ENCODE data around the gene MYO3B. TPM values are rescaled to one million over a fixed set of nuclear protein-coding genes. Genes with fewer than 3 reads are reported as not detected.

MYO3B gene
- total RNA-seq, 1 experiment from 2014 or later, result 0.63 TPM

- Histone ChIP-seq H2BK12ac (ENCODE audit: insufficient read length, low read depth, low read length) (no peak overlapping the region), H3K18ac (ENCODE audit: insufficient read length, low read depth, low read length) (no peak overlapping the region), H2BK15ac (ENCODE audit: low read depth, low read length) (no peak overlapping the region), H2BK5ac (ENCODE audit: insufficient read length, low read length) (no peak overlapping the region), H3K4me2 (ENCODE audit: insufficient read depth, insufficient read length, low read length) (no peak overlapping the region), H2BK120ac (ENCODE audit: low read depth, low read length, poor library complexity, severe bottlenecking) (no peak overlapping the region), H4K20me1 (ENCODE audit: control insufficient read depth, insufficient read depth, insufficient read length) (no peaks in the 10 kb centered on the region), H3K23ac (ENCODE audit: insufficient read length, low read depth, low read length) (no peak overlapping the region), H3T11ph (ENCODE audit: low read length) (no peak overlapping the region), H2AK5ac (ENCODE audit: insufficient read length, low read length) (no peak overlapping the region), H3K14ac (ENCODE audit: insufficient read depth, low read length) (no peak overlapping the region), H3K9me3 (ENCODE audit: control insufficient read depth, low read depth, low read length) (no peaks in the 10 kb centered on the region), H3K79me1 (ENCODE audit: insufficient read depth, low read depth, low read length, poor library complexity, severe bottlenecking) (no peaks in the 10 kb centered on the region), H2AFZ (ENCODE audit: low read length) (no peak overlapping the region), H4K5ac (ENCODE audit: insufficient read length, low read depth, low read length) (no peak overlapping the region), H3K4me1 (ENCODE audit: insufficient read depth, low read length) (no peaks in the 10 kb centered on the region), H3K9ac (ENCODE audit: extremely low read depth, insufficient read length, low read length) (no peak overlapping the region), H3K27ac (ENCODE audit: insufficient read length, low read depth, low read length) (no peak overlapping the region), H4K8ac (replicated peaks; ENCODE audit: insufficient read length, low read depth, low read length) (no peak overlapping the region), H2BK20ac (ENCODE audit: low read depth, low read length, poor library complexity, severe bottlenecking) (no peak overlapping the region), H3K56ac (ENCODE audit: insufficient read length, low read depth, low read length) (no peak overlapping the region), H3K27me3 (ENCODE audit: insufficient read depth, low read length) (no peaks in the 10 kb centered on the region), H4K91ac (ENCODE audit: insufficient read length, low read depth, low read length) (no peak overlapping the region), H3K4ac (ENCODE audit: low read depth, low read length) (no peak overlapping the region), H3K23me2 (ENCODE audit: insufficient read length, low read depth, low read length, poor library complexity, severe bottlenecking) (no peaks in the 10 kb centered on the region), H3K79me2 (ENCODE audit: insufficient read depth, low read length) (no peaks in the 10 kb centered on the region; the same call in 1 of the 2 replicates)
- no peak overlapping the region for H3K27ac Mint-ChIP-seq
- whole genome bisulfite sequencing (ENCODE audit: extremely low coverage, insufficient read length, low lambda C conversion rate), result no CpG with 5 or more reads among the region's 1 CpG
- H3K36me3 Mint-ChIP-seq (ENCODE audit: insufficient read depth in 1 of 3, low read depth in 3 of 3), result peaks cover 14 to 36% (median 22%) of the 10 kb centered on the region in 3 experiments
- H3K27me3 Mint-ChIP-seq (ENCODE audit: low read depth), result peaks cover 7% of the 10 kb centered on the region; the same call in 1 of the 2 replicates
- H3K9me3 Mint-ChIP-seq, result peaks cover 32 to 35% of the 10 kb centered on the region in 2 experiments; a peak in 4 of 5 replicates
- DNase-seq, result no peak
- H3K4me3 Mint-ChIP-seq, result no peak overlapping the region
- H3K4me1 Mint-ChIP-seq, result no peaks in the 10 kb centered on the region
- no peak for TF ChIP-seq CTCF (conservative IDR thresholded peaks at IDR 0.05)
Measured at GRCh38 chr2:170449034-170449433, 271.1 kb downstream of the MYO3B start.

Data from H9 (cell line).